PFSK-1 (cell line): ENCODE measurements around the gene CNRIP1.

ENCODE experiments used
- REST ChIP-seq, 2 experiments: IDR thresholded peaks; 2 replicates each; pipeline versions ENCODE4 v1.6.1 to v1.8.0; 2011 to 2012; ENCODE audit warnings: low read depth in 2 of 2, low read length in 2 of 2, control low read depth in 1 of 2, inconsistent platforms in 1 of 2, mild to moderate bottlenecking in 1 of 2, moderate library complexity in 1 of 2; ENCODE audit not compliant: insufficient read depth in 1 of 2
- SIN3A ChIP-seq: IDR thresholded peaks from 2 replicates; pipeline ENCODE4 v1.6.1; 2012; ENCODE audit warnings: mild to moderate bottlenecking, low read length, moderate library complexity, borderline replicate concordance; ENCODE audit not compliant: insufficient read depth
- TAF1 ChIP-seq: IDR thresholded peaks from 2 replicates; pipeline ENCODE4 v1.6.1; 2012; ENCODE audit warnings: low read length, control low read depth, borderline replicate concordance; ENCODE audit not compliant: insufficient read depth

- no peak for TF ChIP-seq TAF1
- TF ChIP-seq SIN3A, result no peak
- no peak for TF ChIP-seq REST (IDR thresholded peaks at IDR 0.05; ENCODE audit: insufficient read depth in 1 of 2, low read depth in 2 of 2, low read length in 2 of 2)
These were observed 43.0 kb upstream of the CNRIP1 start for GRCh38 chr2:68362749-68363148.
